ENCODE results near the gene BMAL2.

DNA sequence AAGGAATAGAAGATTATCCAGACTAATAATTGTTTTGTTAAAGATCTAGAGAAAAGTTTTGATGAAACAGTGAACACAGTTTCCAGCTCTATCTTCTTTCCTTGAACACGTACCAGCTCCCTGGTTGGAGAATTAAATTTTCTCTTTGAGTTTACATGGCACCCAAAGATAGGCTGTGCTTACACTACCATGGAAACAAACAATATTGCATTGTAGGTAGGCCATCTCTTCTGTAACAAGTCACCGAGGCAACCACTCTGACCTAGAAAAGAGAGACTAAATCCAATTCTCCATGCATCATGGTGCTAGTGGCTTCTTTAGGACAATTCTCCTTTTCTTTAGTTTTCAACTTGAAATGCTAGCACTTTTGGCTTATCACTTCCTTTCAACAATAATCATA, 9.9 kb downstream of the BMAL2 start:
- no peak for TF ChIP-seq POLR2A (IDR thresholded peaks at IDR 0.05; ENCODE audit: low read depth, low read length)
- no peak for TF ChIP-seq POLR2AphosphoS5 (IDR thresholded peaks at IDR 0.05; ENCODE audit: low read depth, low read length)
- TF ChIP-seq TAF1 (IDR thresholded peaks at IDR 0.05; ENCODE audit: low read depth, low read length) = no peak
- no peak for TF ChIP-seq POU2F2 (IDR thresholded peaks at IDR 0.05; ENCODE audit: low read depth, low read length)
- 0 out of 2 replicates have a peak, but pooled peaks have one; percentile 5 for TF ChIP-seq SPI1 (IDR thresholded peaks at IDR 0.05; ENCODE audit: low read depth, low read length)
